HG03103 (cell line): ENCODE results near the gene CCDC148.
"Not testable (repeated sequence)": the region's sequence is repeated elsewhere in the genome, so short reads cannot be mapped to it uniquely, and the experiment has no call there.

Experiments
- ATAC-seq: cut with Tn5 transposase; IDR thresholded peaks from one replicate; pipeline ENCODE4 v1.9.1; 2021; ENCODE audit warnings: low read depth; ENCODE audit not compliant: unreplicated experiment

CCDC148 gene

DNA sequence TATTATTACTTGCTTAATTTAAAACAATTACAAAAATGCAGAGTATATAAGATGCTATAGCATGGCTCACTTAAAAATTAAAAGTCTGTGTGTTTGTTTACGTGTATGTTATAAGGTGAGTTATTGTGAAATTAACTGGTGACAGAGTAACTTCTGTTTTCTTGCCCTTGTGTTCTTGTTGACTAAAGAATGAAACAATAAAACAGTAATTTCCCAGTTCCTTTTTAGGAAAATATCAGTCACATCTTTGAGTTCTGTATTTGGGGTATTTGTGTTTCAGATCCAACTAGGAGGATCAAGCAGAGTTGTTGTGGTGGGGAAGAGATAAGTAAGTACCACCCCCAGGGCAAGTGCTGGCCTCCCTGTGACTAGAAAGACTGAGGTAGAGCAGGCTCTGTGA is 143.6 kb downstream of the CCDC148 start:
- no peak for ATAC-seq

DNA sequence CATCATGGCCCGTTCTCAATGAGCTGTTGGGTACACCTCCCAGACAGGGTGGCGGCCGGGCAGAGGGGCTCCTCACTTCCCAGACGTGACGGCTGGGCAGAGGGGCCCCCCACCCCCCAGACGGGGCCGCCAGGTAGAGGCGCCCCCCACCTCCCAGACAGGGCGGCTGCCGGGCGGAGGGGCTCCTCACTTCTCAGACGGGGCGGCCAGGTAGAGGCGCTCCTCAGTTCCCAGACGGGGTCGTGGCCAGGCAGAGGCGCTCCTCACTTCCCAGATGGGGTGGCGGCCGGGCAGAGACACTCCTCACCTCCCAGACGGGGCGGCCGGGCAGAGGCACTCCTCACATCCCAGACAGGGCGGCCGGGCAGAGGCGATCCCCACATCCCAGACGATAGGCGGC is 146.1 kb downstream of the CCDC148 start:
- not testable (repeated sequence) for ATAC-seq

- ATAC-seq: no peak
Measured at GRCh38 chr2:158305501-158305900, 151.1 kb downstream of the CCDC148 start.

GRCh38 chr2:158300394-158300793 is 156.2 kb downstream of the CCDC148 start:
- ATAC-seq: no peak

DNA sequence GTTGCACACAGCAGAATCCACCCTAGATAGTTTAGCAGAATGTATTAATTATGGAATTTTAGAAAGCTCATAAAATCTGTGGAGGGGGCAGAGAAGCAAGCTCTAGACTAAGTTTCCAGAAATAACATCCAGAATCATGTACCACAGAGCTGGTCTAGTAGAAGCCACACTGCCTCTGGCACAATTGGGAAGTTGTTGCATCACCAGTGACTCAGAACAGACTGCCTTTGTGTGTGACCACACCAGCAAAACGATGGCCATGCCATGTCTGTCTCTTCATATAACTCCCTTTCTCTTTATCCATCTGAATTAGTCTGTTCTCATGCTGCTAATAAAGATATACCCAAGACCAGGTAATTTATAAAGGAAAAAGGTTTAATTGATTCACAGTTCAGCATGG is 158.9 kb downstream of the CCDC148 start:
- ATAC-seq: no peak

DNA sequence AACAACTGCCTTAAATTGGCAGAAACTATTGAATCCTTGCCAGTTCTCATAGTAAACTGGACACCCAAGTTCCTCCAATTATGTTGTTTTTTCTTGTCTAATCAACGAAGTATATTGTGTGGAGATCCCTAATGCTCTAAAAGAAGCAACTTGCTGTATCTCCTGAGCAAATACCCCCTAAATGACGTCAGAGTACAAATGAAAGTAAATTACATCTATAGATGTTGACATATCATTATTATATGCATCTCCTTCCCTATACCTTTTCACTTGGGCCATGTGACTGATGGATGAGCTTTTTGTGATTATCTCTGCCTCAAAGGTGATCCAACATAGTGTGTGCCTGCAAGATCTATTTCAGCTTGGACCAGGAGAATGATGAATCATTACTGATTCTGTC is 159.4 kb downstream of the CCDC148 start:
- no peak for ATAC-seq

- no peak for ATAC-seq
Measured at GRCh38 chr2:158293722-158294121, 162.8 kb downstream of the CCDC148 start.

DNA sequence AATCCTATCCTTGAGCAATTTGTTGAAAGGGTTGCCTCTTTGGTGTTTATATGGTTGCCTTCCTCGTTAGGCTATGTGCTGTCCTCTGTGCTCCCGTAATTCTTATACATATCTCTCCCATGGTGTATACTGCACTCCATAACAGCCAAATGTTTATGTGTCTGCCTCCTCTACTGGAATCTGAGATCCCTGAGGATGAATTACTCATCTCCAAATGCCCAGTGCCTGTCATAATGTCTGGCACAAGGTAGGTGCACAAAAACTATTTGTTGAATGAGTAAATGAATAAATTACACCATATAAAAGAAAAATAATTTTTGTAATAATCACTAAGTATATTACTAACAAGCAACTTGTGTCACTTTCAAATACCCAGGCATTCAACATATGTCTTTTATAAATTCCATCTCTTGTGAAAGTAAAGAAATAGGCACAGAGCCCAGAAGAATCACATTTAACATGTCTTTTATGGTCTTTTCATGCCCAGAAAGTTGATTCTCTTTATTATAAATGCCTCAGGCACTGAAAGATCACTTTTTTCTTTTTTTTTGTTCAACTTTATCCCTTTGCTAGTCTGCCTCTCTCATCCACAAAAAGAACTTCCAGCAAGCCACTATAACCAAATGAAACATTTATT is 164.9 kb downstream of the CCDC148 start:
- ATAC-seq: no peak

DNA sequence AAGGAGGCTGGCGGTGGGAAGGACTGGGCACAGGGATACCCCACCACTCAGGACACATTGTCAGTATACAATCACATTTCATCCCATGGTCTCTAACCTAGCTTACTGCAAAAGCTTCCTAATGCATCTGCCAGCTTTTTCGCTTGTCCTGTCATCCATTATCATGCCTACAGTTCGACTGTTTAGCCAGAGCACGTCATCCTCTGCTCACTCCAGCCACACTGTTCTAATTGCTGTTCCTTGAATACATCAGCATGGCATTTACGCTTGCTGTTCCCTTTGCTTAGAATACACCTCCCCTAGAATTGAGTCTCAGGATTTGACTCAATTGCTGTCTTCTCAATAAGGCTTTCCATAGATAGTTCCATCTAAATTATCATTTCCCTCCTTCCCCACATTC is 166.3 kb downstream of the CCDC148 start:
- no peak for ATAC-seq

GRCh38 chr2:158276619-158277471 is 179.7 kb downstream of the CCDC148 start:
- no peak for ATAC-seq

DNA sequence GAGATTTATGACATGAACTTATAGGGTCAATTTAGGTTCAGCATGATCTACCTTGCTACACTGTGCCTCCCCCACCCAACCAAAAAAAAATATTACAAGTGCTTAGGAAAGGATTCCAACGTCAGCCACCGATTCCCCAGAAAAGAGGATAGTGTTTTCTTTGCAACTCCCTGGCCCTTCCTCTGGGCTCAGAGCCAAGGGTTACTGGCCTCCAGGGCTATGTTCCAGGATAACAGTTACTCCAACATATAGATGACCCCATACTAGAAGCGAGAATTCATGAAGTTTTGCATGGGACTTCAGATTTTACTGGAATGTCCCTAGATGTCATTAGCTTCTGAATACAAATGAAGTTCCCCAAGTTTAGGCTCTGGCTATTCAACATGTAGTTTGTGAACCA is 182.8 kb downstream of the CCDC148 start:
- ATAC-seq: no peak

- no peak for ATAC-seq
Measured at GRCh38 chr2:158270536-158270935, 186.0 kb downstream of the CCDC148 start.

DNA sequence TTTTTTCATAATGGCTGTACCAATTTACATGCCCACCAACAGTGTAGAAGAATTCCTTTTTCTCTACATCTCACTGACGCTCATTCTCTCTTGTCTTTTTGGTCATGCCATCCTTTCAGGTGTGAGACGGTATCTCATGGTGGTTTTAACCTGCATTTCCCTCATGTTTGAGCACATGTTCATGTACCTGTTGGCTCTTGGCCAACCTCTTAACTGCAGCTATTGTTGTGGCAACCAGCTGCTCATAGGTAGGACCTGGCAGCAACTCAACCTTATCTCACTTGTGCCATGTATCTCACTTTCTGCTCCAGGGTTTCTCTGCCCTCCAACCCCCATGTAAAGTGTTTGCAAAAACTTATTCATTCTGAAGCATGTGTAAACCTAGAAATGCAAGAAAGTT is 187.4 kb downstream of the CCDC148 start:
- ATAC-seq: no peak

DNA sequence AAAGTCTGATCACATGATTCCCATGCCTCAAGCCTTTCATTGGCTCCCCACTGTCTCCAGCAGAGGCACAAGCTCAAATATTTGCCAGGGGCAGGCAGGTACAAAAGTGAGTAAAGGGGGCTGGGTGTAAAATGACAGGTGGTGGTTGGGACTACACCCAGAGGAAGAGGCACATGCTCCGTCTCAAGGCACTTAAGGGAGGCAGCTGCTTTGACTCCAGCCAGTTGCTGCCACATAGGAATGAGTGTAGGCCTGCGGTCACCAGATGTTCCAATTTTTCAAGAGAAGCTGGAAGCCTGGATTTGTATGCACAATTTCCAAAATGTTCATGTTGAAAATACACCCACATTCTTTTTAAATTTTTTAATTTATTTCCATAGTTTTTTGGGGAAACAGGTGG is 190.4 kb downstream of the CCDC148 start:
- no peak for ATAC-seq

- no peak for ATAC-seq
Measured at GRCh38 chr2:158255257-158255656, 201.3 kb downstream of the CCDC148 start.

- ATAC-seq: no peak
Measured at GRCh38 chr2:158253170-158253569, 203.4 kb downstream of the CCDC148 start.

DNA sequence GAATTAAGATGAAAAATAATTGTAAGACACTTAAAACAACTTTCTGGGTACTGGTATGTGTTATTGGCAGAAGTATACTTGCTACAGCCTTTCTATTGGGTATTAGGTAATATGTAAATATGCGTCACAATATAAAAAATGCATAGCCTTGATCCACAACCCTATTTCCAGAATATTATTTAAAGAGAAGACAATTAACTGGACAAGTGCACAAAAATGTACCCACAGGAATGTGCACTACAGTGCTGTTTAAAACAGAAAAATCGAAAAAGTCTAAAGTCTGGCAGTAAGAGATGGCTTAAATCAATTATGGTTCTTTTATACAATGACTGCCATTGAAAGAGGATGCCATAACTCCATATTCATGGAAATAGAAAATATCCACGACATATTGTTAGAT is 205.2 kb downstream of the CCDC148 start:
- no peak for ATAC-seq

- no peak for ATAC-seq
Measured at GRCh38 chr2:158243392-158243791, 213.2 kb downstream of the CCDC148 start.

GRCh38 chr2:158242280-158242679 is 214.3 kb downstream of the CCDC148 start:
- ATAC-seq: no peak

- no peak for ATAC-seq
Measured at GRCh38 chr2:158240975-158241374, 215.6 kb downstream of the CCDC148 start.

DNA sequence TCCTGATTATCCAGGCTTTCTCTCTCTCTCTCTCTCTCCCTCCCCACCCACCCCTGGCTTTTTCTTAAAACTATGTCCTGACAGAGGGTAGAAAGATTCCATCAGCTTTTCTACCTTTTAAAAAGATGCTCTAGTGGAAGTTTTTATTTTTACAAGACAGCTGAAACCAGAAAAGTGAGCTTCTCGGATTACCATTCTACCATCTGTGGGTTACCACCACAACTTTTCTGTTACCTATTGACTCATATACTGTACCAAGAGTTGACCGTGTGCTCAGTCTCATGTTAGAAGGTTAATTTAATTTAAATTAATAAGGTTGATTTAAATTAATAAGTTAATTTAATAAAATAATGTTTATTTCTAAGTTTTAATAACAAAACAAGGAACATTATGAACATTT is 217.3 kb downstream of the CCDC148 start:
- no peak for ATAC-seq

DNA sequence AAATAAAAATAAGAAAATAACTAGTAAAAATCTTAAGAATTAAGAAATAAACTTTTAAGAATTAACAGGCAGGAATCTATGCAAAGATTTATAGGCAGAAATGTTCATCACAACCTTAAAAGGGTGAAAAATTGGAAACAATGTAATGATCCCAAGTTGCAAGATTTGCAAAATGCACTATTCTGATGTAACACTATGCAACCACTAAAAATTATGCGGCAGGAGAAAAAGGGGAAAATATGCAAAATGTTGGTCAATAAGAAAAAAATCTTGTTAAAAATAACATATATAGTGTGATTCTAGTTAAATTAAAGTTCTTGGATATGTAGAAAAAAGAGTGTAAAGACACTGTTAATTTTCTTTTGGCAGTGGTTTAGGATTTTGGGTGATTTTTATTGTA is 222.1 kb downstream of the CCDC148 start:
- no peak for ATAC-seq
